HCT116 (cell line): ENCODE measurements around the gene ADARB2. TPM values are rescaled to one million over a fixed set of nuclear protein-coding genes. Genes with fewer than 3 reads are reported as not detected.

Experiments
- ATAC-seq: fragments of 200-7000 bp; cut with Tn5 transposase; 2 replicates; pipeline ENCODE4 v1.9.1; 2020; ENCODE audit warnings: mild to moderate bottlenecking, moderate library complexity
- BruUV-seq: library from RNA; stranded (reverse); fragments of 400-500 nt; replicated peaks from 2 replicates; lab custom pipeline; 2021; lab: Mats Ljungman, UMichigan
- CTCF ChIA-PET: fragments of 300-600 bp; sonication (Branson Sonifier 250); formaldehyde crosslinking; loops from one replicate; lab custom pipeline; 2021; ENCODE audit warnings: antibody characterized with exemption; lab: Charles Lee
- POLR2A ChIA-PET: fragments of 300-600, 350-600 bp; sonication (Branson Sonifier 250); formaldehyde crosslinking; loops from one replicate; lab custom pipeline; 2021; ENCODE audit warnings: antibody characterized with exemption; lab: Charles Lee
- RAD21 ChIA-PET, 2 experiments: fragments of 300-600 bp; sonication (Branson Sonifier 250); formaldehyde crosslinking; loops; one replicate each; lab custom pipeline; 2023; ENCODE audit warnings: low total read pairs in 2 of 2; ENCODE audit not compliant: uncharacterized antibody in 2 of 2, unreplicated experiment in 2 of 2, low non-redundant PET in 1 of 2; lab: Charles Lee
- DNase-seq: peaks from one replicate; pipeline ENCODE4 v3.0.0-alpha.2; 2010; ENCODE audit warnings: low read depth, low spot score
- H2AFZ ChIP-seq: fragments of 200-600 bp; shearing (Covaris generic), sonication (generic); 2 replicates; pipeline ENCODE4 v1.6.1; 2017; ENCODE audit warnings: low read depth, mixed run types, mixed read lengths, antibody characterized with exemption, low read length; ENCODE audit not compliant: poor library complexity, severe bottlenecking
- H3K27ac ChIP-seq: 2 replicates; pipeline ENCODE4 v1.5.1; 2012; ENCODE audit warnings: low read depth, low read length
- H3K27me3 ChIP-seq: fragments of 200-600 bp; sonication (generic); 2 replicates; pipeline ENCODE4 v1.6.1; 2016; ENCODE audit warnings: mixed run types, low read length, mixed read lengths; ENCODE audit not compliant: insufficient read depth
- H3K36me3 ChIP-seq, 2 experiments: fragments of 200-500 bp in 1 of 2; fragments of 200-600 bp in 1 of 2; sonication (Bioruptor generic) in 1 of 2; sonication (generic) in 1 of 2; 2 replicates each; pipeline versions ENCODE4 v1.5.1 to v1.6.1; 2014 to 2016; ENCODE audit warnings: low read length in 2 of 2, inconsistent platforms in 1 of 2, mixed read lengths in 1 of 2, mixed run types in 1 of 2; ENCODE audit not compliant: insufficient read depth in 2 of 2, control insufficient read depth in 1 of 2
- H3K4me1 ChIP-seq, 2 experiments: fragments of 200-600 bp in 1 of 2; sonication (generic) in 1 of 2; 2 replicates each; pipeline versions ENCODE4 v1.5.1 to v1.6.1; 2012 to 2017; ENCODE audit warnings: low read length in 2 of 2, inconsistent platforms in 1 of 2, mild to moderate bottlenecking in 1 of 2, mixed read lengths in 1 of 2, mixed run types in 1 of 2, moderate library complexity in 1 of 2; ENCODE audit not compliant: insufficient read depth in 2 of 2, control insufficient read depth in 1 of 2
- H3K4me2 ChIP-seq: fragments of 200-600 bp; sonication (generic); 2 replicates; pipeline ENCODE4 v1.6.1; 2017; ENCODE audit warnings: mixed run types, low read length, mixed read lengths
- H3K4me3 ChIP-seq, 2 experiments: fragments of 200-600 bp in 1 of 2; sonication (generic) in 1 of 2; replicated peaks in 1 of 2; 2 replicates each; pipeline ENCODE4 v1.5.1; 2011 to 2016; ENCODE audit warnings: low read length in 2 of 2, control low read depth in 1 of 2, low read depth in 1 of 2, mild to moderate bottlenecking in 1 of 2, mixed read lengths in 1 of 2, mixed run types in 1 of 2
- H3K79me2 ChIP-seq: fragments of 200-600 bp; sonication (generic); 2 replicates; pipeline ENCODE4 v1.6.1; 2017; ENCODE audit warnings: mild to moderate bottlenecking, mixed run types, low read length, moderate library complexity, mixed read lengths; ENCODE audit not compliant: insufficient read depth
- H3K9ac ChIP-seq: fragments of 200-600 bp; sonication (generic); 2 replicates; pipeline ENCODE4 v1.6.1; 2016; ENCODE audit warnings: low read length, mixed read lengths
- H3K9me2 ChIP-seq: fragments of 200-600 bp; sonication (generic), shearing (Covaris generic); 2 replicates; pipeline ENCODE4 v1.6.1; 2017; ENCODE audit warnings: mixed run types, mild to moderate bottlenecking, moderate library complexity; ENCODE audit not compliant: insufficient read depth
- H3K9me3 ChIP-seq, 2 experiments: fragments of 200-500 bp in 1 of 2; fragments of 200-600 bp in 1 of 2; sonication (Bioruptor generic) in 1 of 2; sonication (generic) in 1 of 2; 2 replicates each; pipeline ENCODE4 v1.6.1; 2014 to 2017; ENCODE audit warnings: low read length in 2 of 2, mixed read lengths in 2 of 2, inconsistent platforms in 1 of 2, low read depth in 1 of 2, mild to moderate bottlenecking in 1 of 2, mixed run types in 1 of 2, moderate library complexity in 1 of 2; ENCODE audit not compliant: control insufficient read depth in 1 of 2, insufficient read depth in 1 of 2
- H4K20me1 ChIP-seq: fragments of 200-600 bp; sonication (generic), shearing (Covaris generic); 2 replicates; pipeline ENCODE4 v1.6.1; 2017; ENCODE audit warnings: mixed run types, mild to moderate bottlenecking, moderate library complexity; ENCODE audit not compliant: insufficient read depth
- CTCF ChIP-seq, 3 experiments: fragments of 200-600 bp in 1 of 3; sonication (generic) in 1 of 3; IDR thresholded peaks in 2 of 3; conservative IDR thresholded peaks in 1 of 3; 2 replicates each; pipeline ENCODE4 v1.5.1; 2012 to 2017; ENCODE audit warnings: low read depth in 2 of 3, low read length in 2 of 3, antibody characterized with exemption in 1 of 3, borderline replicate concordance in 1 of 3, control low read depth in 1 of 3, mild to moderate bottlenecking in 1 of 3, mixed read lengths in 1 of 3, mixed run types in 1 of 3, moderate library complexity in 1 of 3; ENCODE audit not compliant: insufficient read depth in 1 of 3
- ELF1 ChIP-seq: IDR thresholded peaks from 2 replicates; pipeline ENCODE4 v1.6.1; 2012; ENCODE audit warnings: low read depth, borderline replicate concordance
- MAX ChIP-seq: IDR thresholded peaks from 2 replicates; pipeline ENCODE4 v1.6.1; 2012
- SIN3A ChIP-seq: IDR thresholded peaks from 2 replicates; pipeline ENCODE4 v1.6.1; 2012; ENCODE audit warnings: low read depth
- SP1 ChIP-seq: IDR thresholded peaks from 2 replicates; pipeline ENCODE4 v1.6.1; 2012; ENCODE audit warnings: low read depth
- intact Hi-C: fragments of 100-400 bp; cut with micrococcal nuclease; formaldehyde crosslinking; loops from 2 replicates; pipeline ENCODE4 v1.10.0; 2022
- total RNA-seq: library from RNA; stranded (reverse); gene quantifications from one replicate; pipeline ENCODE4 v1.2.1, GENCODE V29; 2021; ENCODE audit not compliant: unreplicated experiment
- TF ChIP-seq, protein P1 (sequence below): IDR thresholded peaks from 2 replicates; pipeline ENCODE4 v1.6.1; 2012; ENCODE audit warnings: low read depth

Gene ADARB2
- total RNA-seq, 1 experiment from 2014 or later = not detected

GRCh38 chr10:1602037-1602484 lies 135.3 kb downstream of the ADARB2 start:
- no peak for DNase-seq
- H3K36me3 ChIP-seq = no peaks in the 10 kb centered on the region
- no peak overlapping the region for H3K27ac ChIP-seq
- no peak overlapping the region for H2AFZ ChIP-seq
- no peaks in the 10 kb centered on the region for H3K9me2 ChIP-seq
- H3K9me3 ChIP-seq = no peaks in the 10 kb centered on the region
- ATAC-seq = no peak
- intact Hi-C loops = no loop called here
- H3K27me3 ChIP-seq = 0 out of 2 replicates have a peak, but pooled peaks cover 14% of the 10 kb centered on the region
- BruUV-seq = no TSS peak
- no peaks in the 10 kb centered on the region for H3K79me2 ChIP-seq
- H3K4me3 ChIP-seq = no peak overlapping the region
- H3K4me2 ChIP-seq = no peak overlapping the region
- ChIA-PET POLR2A (no interaction called here), RAD21 (no interaction called here), CTCF (no interaction called here)
- no peaks in the 10 kb centered on the region for H3K4me1 ChIP-seq
- TF ChIP-seq SIN3A (no peak), ELF1 (no peak), SP1 (no peak), MAX (no peak), CTCF (IDR thresholded peaks at IDR 0.05 in 2 of 3, conservative IDR thresholded peaks at IDR 0.05 in 1 of 3; ENCODE audit: borderline replicate concordance in 1 of 3, insufficient read depth in 1 of 3, low read depth in 2 of 3, low read length in 2 of 3) (no peak)
- TF ChIP-seq, protein P1, sequence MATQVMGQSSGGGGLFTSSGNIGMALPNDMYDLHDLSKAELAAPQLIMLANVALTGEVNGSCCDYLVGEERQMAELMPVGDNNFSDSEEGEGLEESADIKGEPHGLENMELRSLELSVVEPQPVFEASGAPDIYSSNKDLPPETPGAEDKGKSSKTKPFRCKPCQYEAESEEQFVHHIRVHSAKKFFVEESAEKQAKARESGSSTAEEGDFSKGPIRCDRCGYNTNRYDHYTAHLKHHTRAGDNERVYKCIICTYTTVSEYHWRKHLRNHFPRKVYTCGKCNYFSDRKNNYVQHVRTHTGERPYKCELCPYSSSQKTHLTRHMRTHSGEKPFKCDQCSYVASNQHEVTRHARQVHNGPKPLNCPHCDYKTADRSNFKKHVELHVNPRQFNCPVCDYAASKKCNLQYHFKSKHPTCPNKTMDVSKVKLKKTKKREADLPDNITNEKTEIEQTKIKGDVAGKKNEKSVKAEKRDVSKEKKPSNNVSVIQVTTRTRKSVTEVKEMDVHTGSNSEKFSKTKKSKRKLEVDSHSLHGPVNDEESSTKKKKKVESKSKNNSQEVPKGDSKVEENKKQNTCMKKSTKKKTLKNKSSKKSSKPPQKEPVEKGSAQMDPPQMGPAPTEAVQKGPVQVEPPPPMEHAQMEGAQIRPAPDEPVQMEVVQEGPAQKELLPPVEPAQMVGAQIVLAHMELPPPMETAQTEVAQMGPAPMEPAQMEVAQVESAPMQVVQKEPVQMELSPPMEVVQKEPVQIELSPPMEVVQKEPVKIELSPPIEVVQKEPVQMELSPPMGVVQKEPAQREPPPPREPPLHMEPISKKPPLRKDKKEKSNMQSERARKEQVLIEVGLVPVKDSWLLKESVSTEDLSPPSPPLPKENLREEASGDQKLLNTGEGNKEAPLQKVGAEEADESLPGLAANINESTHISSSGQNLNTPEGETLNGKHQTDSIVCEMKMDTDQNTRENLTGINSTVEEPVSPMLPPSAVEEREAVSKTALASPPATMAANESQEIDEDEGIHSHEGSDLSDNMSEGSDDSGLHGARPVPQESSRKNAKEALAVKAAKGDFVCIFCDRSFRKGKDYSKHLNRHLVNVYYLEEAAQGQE = no peak
- no peak overlapping the region for H3K9ac ChIP-seq
- H4K20me1 ChIP-seq = no peaks in the 10 kb centered on the region
